Neural progenitor cell (in vitro differentiated cells): ENCODE results near the gene CERS1. TPM values are rescaled to one million over a fixed set of nuclear protein-coding genes. Genes with fewer than 3 reads are reported as not detected.

Experiments
- DNase-seq: peaks from one replicate; pipeline ENCODE4 v3.0.0-alpha.2; 2016; ENCODE audit warnings: low spot score
- H2AFZ ChIP-seq: fragments of 200-600 bp; sonication (generic); replicated peaks from 2 replicates; pipeline ENCODE4 v1.6.1; 2016; ENCODE audit warnings: antibody characterized with exemption
- H3F3A ChIP-seq: fragments of 200-600 bp; sonication (generic); 2 replicates; pipeline ENCODE4 v1.6.1; 2016; ENCODE audit warnings: antibody characterized with exemption, low read depth
- H3K27ac ChIP-seq: fragments of 200-600 bp; sonication (generic); 2 replicates; pipeline ENCODE4 v1.5.1; 2016; ENCODE audit warnings: mild to moderate bottlenecking
- H3K27me3 ChIP-seq: fragments of 200-600 bp; sonication (generic); 2 replicates; pipeline ENCODE4 v1.6.1; 2016; ENCODE audit warnings: mild to moderate bottlenecking, moderate library complexity
- H3K36me3 ChIP-seq: fragments of 200-600 bp; sonication (generic); 2 replicates; pipeline ENCODE4 v1.5.1; 2016
- H3K4me1 ChIP-seq: fragments of 200-600 bp; sonication (generic); 2 replicates; pipeline ENCODE4 v1.6.1; 2016; ENCODE audit warnings: mixed run types
- H3K4me2 ChIP-seq: fragments of 200-600 bp; sonication (generic); 2 replicates; pipeline ENCODE4 v1.6.1; 2016
- H3K4me3 ChIP-seq: fragments of 200-600 bp; sonication (generic); 2 replicates; pipeline ENCODE4 v1.5.1; 2016
- H3K79me2 ChIP-seq: fragments of 200-600 bp; sonication (generic); 2 replicates; pipeline ENCODE4 v1.6.1; 2016; ENCODE audit warnings: low read depth
- H3K9ac ChIP-seq: fragments of 200-600 bp; sonication (generic); 2 replicates; pipeline ENCODE4 v1.6.1; 2016
- H3K9me3 ChIP-seq: fragments of 200-600 bp; sonication (generic); 2 replicates; pipeline ENCODE4 v1.5.1; 2016; ENCODE audit warnings: low read depth
- H4K20me1 ChIP-seq: fragments of 200-600 bp; sonication (generic); 2 replicates; pipeline ENCODE4 v1.6.1; 2016; ENCODE audit warnings: low read depth
- H3K27ac Mint-ChIP-seq: 3 replicates; pipeline ENCODE4 v1.8.0; 2021; ENCODE audit warnings: mixed read lengths
- H3K27me3 Mint-ChIP-seq: 2 replicates; pipeline ENCODE4 v1.8.0; 2022; ENCODE audit warnings: low read depth, mild to moderate bottlenecking, inconsistent platforms, moderate library complexity, mixed read lengths; ENCODE audit not compliant: insufficient read depth
- H3K36me3 Mint-ChIP-seq: 3 replicates; pipeline ENCODE4 v1.8.0; 2021; ENCODE audit warnings: mixed read lengths
- H3K4me1 Mint-ChIP-seq: 3 replicates; pipeline ENCODE4 v1.8.0; 2021; ENCODE audit warnings: mixed read lengths
- H3K4me3 Mint-ChIP-seq: 3 replicates; pipeline ENCODE4 v1.8.0; 2021; ENCODE audit warnings: mild to moderate bottlenecking, moderate library complexity, mixed read lengths
- H3K9me3 Mint-ChIP-seq: 3 replicates; pipeline ENCODE4 v1.8.0; 2020; ENCODE audit warnings: mixed read lengths
- EZH2 ChIP-seq: fragments of 200-600 bp; sonication (generic); IDR thresholded peaks from 2 replicates; pipeline ENCODE4 v1.6.1; 2017; ENCODE audit warnings: antibody characterized with exemption, mild to moderate bottlenecking, moderate library complexity
- EZH2phosphoT487 ChIP-seq: fragments of 200-600 bp; sonication (generic); IDR thresholded peaks from 2 replicates; pipeline ENCODE4 v1.6.1; 2017; ENCODE audit warnings: antibody characterized with exemption
- total RNA-seq: library from RNA; depleted of rRNA; stranded (reverse); fragments of >200 nt; gene quantifications from 2 replicates; pipeline ENCODE4 v1.2.3, GENCODE V29; 2015; ENCODE audit warnings: low replicate concordance
- TF ChIP-seq, protein P1 (sequence below): fragments of 200-600 bp; sonication (generic); IDR thresholded peaks from 2 replicates; pipeline ENCODE4 v1.5.1; 2017; ENCODE audit warnings: antibody characterized with exemption, mild to moderate bottlenecking

The CERS1 gene
- total RNA-seq, 1 donor from 2014 or later = 1.9 TPM

- Histone ChIP-seq H3F3A (no peaks in the 10 kb centered on the region), H3K36me3 (no peaks in the 10 kb centered on the region), H3K4me2 (no peak overlapping the region), H4K20me1 (peaks cover 55% of the 10 kb centered on the region), H3K9ac (no peak overlapping the region), H3K4me1 (no peaks in the 10 kb centered on the region), H3K27me3 (no peaks in the 10 kb centered on the region), H3K79me2 (peaks cover 15% of the 10 kb centered on the region), H3K9me3 (no peaks in the 10 kb centered on the region), H3K4me3 (no peak overlapping the region), H2AFZ (no peak overlapping the region), H3K27ac (no peak overlapping the region)
- peaks cover 24% of the 10 kb centered on the region for H3K36me3 Mint-ChIP-seq
- H3K27ac Mint-ChIP-seq = no peak overlapping the region
- H3K4me3 Mint-ChIP-seq = no peak overlapping the region
- H3K27me3 Mint-ChIP-seq = peaks cover 3% of the 10 kb centered on the region
- H3K9me3 Mint-ChIP-seq = no peaks in the 10 kb centered on the region
- TF ChIP-seq, protein P1, sequence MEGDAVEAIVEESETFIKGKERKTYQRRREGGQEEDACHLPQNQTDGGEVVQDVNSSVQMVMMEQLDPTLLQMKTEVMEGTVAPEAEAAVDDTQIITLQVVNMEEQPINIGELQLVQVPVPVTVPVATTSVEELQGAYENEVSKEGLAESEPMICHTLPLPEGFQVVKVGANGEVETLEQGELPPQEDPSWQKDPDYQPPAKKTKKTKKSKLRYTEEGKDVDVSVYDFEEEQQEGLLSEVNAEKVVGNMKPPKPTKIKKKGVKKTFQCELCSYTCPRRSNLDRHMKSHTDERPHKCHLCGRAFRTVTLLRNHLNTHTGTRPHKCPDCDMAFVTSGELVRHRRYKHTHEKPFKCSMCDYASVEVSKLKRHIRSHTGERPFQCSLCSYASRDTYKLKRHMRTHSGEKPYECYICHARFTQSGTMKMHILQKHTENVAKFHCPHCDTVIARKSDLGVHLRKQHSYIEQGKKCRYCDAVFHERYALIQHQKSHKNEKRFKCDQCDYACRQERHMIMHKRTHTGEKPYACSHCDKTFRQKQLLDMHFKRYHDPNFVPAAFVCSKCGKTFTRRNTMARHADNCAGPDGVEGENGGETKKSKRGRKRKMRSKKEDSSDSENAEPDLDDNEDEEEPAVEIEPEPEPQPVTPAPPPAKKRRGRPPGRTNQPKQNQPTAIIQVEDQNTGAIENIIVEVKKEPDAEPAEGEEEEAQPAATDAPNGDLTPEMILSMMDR = no peak
- TF ChIP-seq EZH2phosphoT487 (no peak), EZH2 (no peak)
- peaks cover 3% of the 10 kb centered on the region for H3K4me1 Mint-ChIP-seq
- DNase-seq = no peak
Observed at GRCh38 chr19:18852648-18853047, 43.3 kb downstream of the CERS1 start.

DNA sequence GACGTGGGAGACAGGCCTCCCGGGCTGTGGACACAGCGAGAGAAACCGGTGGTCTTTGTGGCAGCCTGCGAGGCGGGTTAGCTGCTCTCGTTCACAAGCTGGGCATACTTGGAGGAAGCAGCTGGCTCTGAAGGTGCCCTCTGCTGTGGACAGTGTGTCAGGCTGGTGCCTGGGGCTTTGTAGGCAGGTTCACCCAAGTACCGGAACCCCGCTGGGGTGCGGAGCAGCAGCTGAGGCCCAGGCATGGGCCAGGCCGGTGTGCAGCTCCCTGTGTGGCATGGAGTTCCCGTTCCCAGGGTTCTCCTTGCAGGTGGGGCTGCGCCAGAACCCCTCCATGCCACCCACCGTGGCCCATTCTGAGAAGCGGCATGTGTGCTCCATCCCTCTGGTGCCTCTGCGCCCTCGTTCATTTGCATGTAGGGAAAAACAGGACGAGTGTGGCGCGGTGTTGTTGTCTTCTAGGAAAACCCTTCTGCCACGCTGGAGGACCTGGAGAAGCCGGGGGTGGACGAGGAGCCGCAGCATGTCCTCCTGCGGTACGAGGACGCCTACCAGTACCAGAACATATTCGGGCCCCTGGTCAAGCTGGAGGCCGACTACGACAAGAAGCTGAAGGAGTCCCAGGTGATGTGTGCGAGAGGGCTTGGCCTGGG is 44.2 kb downstream of the CERS1 start:
- Histone ChIP-seq H3K9ac (no peak overlapping the region), H2AFZ (no peak overlapping the region), H3K27me3 (no peaks in the 10 kb centered on the region), H3K4me3 (no peak overlapping the region), H3K9me3 (no peaks in the 10 kb centered on the region), H3K36me3 (no peaks in the 10 kb centered on the region), H3F3A (peaks cover 3% of the 10 kb centered on the region), H3K79me2 (peaks cover 20% of the 10 kb centered on the region), H4K20me1 (peaks cover 62% of the 10 kb centered on the region), H3K4me1 (no peaks in the 10 kb centered on the region), H3K4me2 (no peak overlapping the region), H3K27ac (no peak overlapping the region)
- Mint-ChIP-seq H3K36me3 (peaks cover 24% of the 10 kb centered on the region), H3K27ac (no peak overlapping the region), H3K9me3 (no peaks in the 10 kb centered on the region), H3K4me3 (no peak overlapping the region), H3K4me1 (peaks cover 8% of the 10 kb centered on the region), H3K27me3 (peaks cover 3% of the 10 kb centered on the region)
- no peak for DNase-seq
- TF ChIP-seq, protein P1 = no peak
- TF ChIP-seq EZH2 (no peak), EZH2phosphoT487 (no peak)

- Histone ChIP-seq H4K20me1 (peaks cover 65% of the 10 kb centered on the region), H3K27ac (no peak overlapping the region), H2AFZ (no peak overlapping the region), H3F3A (peaks cover 11% of the 10 kb centered on the region), H3K27me3 (no peaks in the 10 kb centered on the region), H3K4me2 (no peak overlapping the region), H3K36me3 (no peaks in the 10 kb centered on the region), H3K9ac (no peak overlapping the region), H3K79me2 (peaks cover 20% of the 10 kb centered on the region), H3K4me1 (no peaks in the 10 kb centered on the region), H3K4me3 (no peak overlapping the region), H3K9me3 (no peaks in the 10 kb centered on the region)
- Mint-ChIP-seq H3K36me3 (peaks cover 19% of the 10 kb centered on the region), H3K27ac (no peak overlapping the region), H3K4me1 (peaks cover 8% of the 10 kb centered on the region), H3K27me3 (peaks cover 3% of the 10 kb centered on the region), H3K9me3 (no peaks in the 10 kb centered on the region), H3K4me3 (no peak overlapping the region)
- no peak for DNase-seq
- TF ChIP-seq EZH2phosphoT487 = no peak
- TF ChIP-seq EZH2 = no peak
- TF ChIP-seq, protein P1 = no peak
Observed at GRCh38 chr19:18850471-18851375, 45.2 kb downstream of the CERS1 start.
